Measurements from ENCODE around the gene SLC39A1. TPM values are rescaled to one million over a fixed set of nuclear protein-coding genes. Genes with fewer than 3 reads are reported as not detected.

The SLC39A1 gene
- total RNA-seq, 1 experiment from 2014 or later = 97.3 TPM

- peaks cover 14% of the 10 kb centered on the region for H3K4me1 ChIP-seq (ENCODE audit: insufficient read depth, low read length, poor library complexity, severe bottlenecking)
- DNase-seq (ENCODE audit: low spot score) = peak; percentile 99
- H3K27me3 ChIP-seq (replicated peaks; ENCODE audit: insufficient read depth, low read depth, low read length, poor library complexity) = no peaks in the 10 kb centered on the region
- intact Hi-C loops (cut with micrococcal nuclease; ENCODE audit: unreplicated experiment) = no loop called here
- BruUV-seq (replicated peaks) = TSS peak; percentile 32
- H3K27ac ChIP-seq (ENCODE audit: low read depth, low read length, poor library complexity, severe bottlenecking) = peak within 1 kb of the TSS; percentile 77
- no peaks in the 10 kb centered on the region for H3K9me3 ChIP-seq (ENCODE audit: low read depth, low read length, poor library complexity, severe bottlenecking)
- peak; percentile 61 for TF ChIP-seq CTCF (conservative IDR thresholded peaks at IDR 0.05; ENCODE audit: low read depth, low read length)
- TF ChIP-seq EZH2 (IDR thresholded peaks at IDR 0.05; ENCODE audit: borderline replicate concordance, low read depth, low read length, poor library complexity, severe bottlenecking) = no peak
- POLR2A ChIA-PET (ENCODE audit: low non-redundant PET) = interaction anchor here (0.7 to 1.1 kb wide), 3 partner anchors 17 to 306 kb away, joined by 3 to 8 read pairs (median 6); partner anchors contain the start of gene RPS27
- CTCF ChIA-PET = interaction anchor here (0.5 to 1.0 kb wide), 4 partner anchors 10 to 158 kb away, joined by 3 read pairs; partner anchors contain the start of gene JTB
- no peaks in the 10 kb centered on the region for H3K36me3 ChIP-seq (ENCODE audit: insufficient read depth, low read length, poor library complexity, severe bottlenecking)
- H3K4me3 ChIP-seq (ENCODE audit: low read depth, low read length, poor library complexity, severe bottlenecking) = peak within 1 kb of the TSS; percentile 55
Observed at GRCh38 chr1:153967107-153967999, 4.0 kb upstream of the SLC39A1 start, which contains the start of gene CREB3L4. CREB3L4 (plus strand) TSS chr1:153967902; CDS start chr1:153968526, 624 bp downstream.

- CTCF ChIA-PET = no interaction called here
- H3K9me3 ChIP-seq (ENCODE audit: low read depth, low read length, poor library complexity, severe bottlenecking) = no peaks in the 10 kb centered on the region
- intact Hi-C loops (cut with micrococcal nuclease; ENCODE audit: unreplicated experiment) = loop anchor here (5.0 kb wide), 1 partner anchor 292 kb away; the partner anchor contains the start of gene ILF2
- POLR2A ChIA-PET (ENCODE audit: low non-redundant PET) = interaction anchor here (0.6 to 1.0 kb wide), 2 partner anchors 22 to 209 kb away, joined by 3 to 6 read pairs; partner anchors contain the start of gene RAB13
- TF ChIP-seq CTCF (conservative IDR thresholded peaks at IDR 0.05; ENCODE audit: low read depth, low read length) = no peak
- no peak for DNase-seq (ENCODE audit: low spot score)
- peak overlapping the region; percentile 77 for H3K4me3 ChIP-seq (ENCODE audit: low read depth, low read length, poor library complexity, severe bottlenecking)
- peak overlapping the region; percentile 74 for H3K27ac ChIP-seq (ENCODE audit: low read depth, low read length, poor library complexity, severe bottlenecking)
- H3K4me1 ChIP-seq (ENCODE audit: insufficient read depth, low read length, poor library complexity, severe bottlenecking) = peaks cover 25% of the 10 kb centered on the region
- H3K36me3 ChIP-seq (ENCODE audit: insufficient read depth, low read length, poor library complexity, severe bottlenecking) = peaks cover 13% of the 10 kb centered on the region
- TSS peak; percentile 33 for BruUV-seq (replicated peaks)
- no peaks in the 10 kb centered on the region for H3K27me3 ChIP-seq (replicated peaks; ENCODE audit: insufficient read depth, low read depth, low read length, poor library complexity)
Observed at GRCh38 chr1:153963850-153964331, 554 bp upstream of the SLC39A1 start.

GRCh38 chr1:153962088-153963029 lies 978 bp downstream of the SLC39A1 start:
- Histone ChIP-seq H3K4me3 (ENCODE audit: low read depth, low read length, poor library complexity, severe bottlenecking) (peak overlapping the region; percentile 77), H3K4me1 (ENCODE audit: insufficient read depth, low read length, poor library complexity, severe bottlenecking) (peaks cover 20% of the 10 kb centered on the region), H3K27me3 (replicated peaks; ENCODE audit: insufficient read depth, low read depth, low read length, poor library complexity) (no peaks in the 10 kb centered on the region), H3K36me3 (ENCODE audit: insufficient read depth, low read length, poor library complexity, severe bottlenecking) (peaks cover 13% of the 10 kb centered on the region), H3K9me3 (ENCODE audit: low read depth, low read length, poor library complexity, severe bottlenecking) (no peaks in the 10 kb centered on the region), H3K27ac (ENCODE audit: low read depth, low read length, poor library complexity, severe bottlenecking) (peak overlapping the region; percentile 74)
- no peak for DNase-seq (ENCODE audit: low spot score)
- ChIA-PET POLR2A (ENCODE audit: low non-redundant PET) (interaction anchor here (0.7 to 1.0 kb wide), 2 partner anchors 14 to 28 kb away, joined by 3 read pairs; no protein-coding TSS in a partner anchor), CTCF (interaction anchor here (1.6 kb wide), 1 partner anchor 16 kb away, joined by 3 read pairs; the partner anchor contains the start of gene DENND4B)
- BruUV-seq (replicated peaks) = no TSS peak
- intact Hi-C loops (cut with micrococcal nuclease; ENCODE audit: unreplicated experiment) = loop anchor here (5.0 kb wide), 1 partner anchor 290 kb away; the partner anchor contains the start of gene ILF2
- TF ChIP-seq CTCF (conservative IDR thresholded peaks at IDR 0.05; ENCODE audit: low read depth, low read length) (no peak), EZH2 (IDR thresholded peaks at IDR 0.05; ENCODE audit: borderline replicate concordance, low read depth, low read length, poor library complexity, severe bottlenecking) (no peak)

Data from A673 (cell line).